A549 treated with RU486 at 1 μM for 4 hours (cell line): ENCODE measurements around the gene SGTA. TPM values are rescaled to one million over a fixed set of nuclear protein-coding genes. Genes with fewer than 3 reads are reported as not detected.

ENCODE experiments used
- total RNA-seq: library from RNA; stranded (reverse); fragments of 200-300 nt; extraction: Qiagen RNA extraction; gene quantifications from 5 replicates; pipeline ENCODE4 v1.2.3, GENCODE V29; 2022; ENCODE audit warnings: low read depth

Gene SGTA
- 57.9 to 80.1 TPM (median 74.5 TPM) in 5 replicates for total RNA-seq

GRCh38 chr19:2782936-2783780 is at the start of gene SGTA:
TSS of gene SGTA (minus strand) at chr19:2783273. CDS start at chr19:2769068, 14,205 bp downstream.

GRCh38 chr19:2819540-2820111 is 36.6 kb upstream of the SGTA start, which contains the start of gene ZNF554:
TSS of gene ZNF554 (plus strand) at chr19:2819868. CDS start at chr19:2820072, 204 bp downstream.

GRCh38 chr19:2785244-2785997 is 2.3 kb upstream of the SGTA start, which contains the start of gene THOP1:
TSS of gene THOP1 (plus strand) at chr19:2785503. CDS start at chr19:2785663, 160 bp downstream.

GRCh38 chr19:2739602-2740313 is 43.3 kb downstream of the SGTA start, which contains the start of gene SLC39A3:
TSS of gene SLC39A3 (minus strand) at chr19:2740017. CDS start at chr19:2737257, 2,760 bp downstream.

GRCh38 chr19:2720777-2721569 is 62.1 kb downstream of the SGTA start, which contains the start of gene DIRAS1:
TSS of gene DIRAS1 (minus strand) at chr19:2721372. CDS start at chr19:2717806, 3,566 bp downstream.

Other genes with a start within 250 kb of the SGTA start
- gene GNG7, start 80.6 kb downstream of the SGTA start, total RNA-seq = 0.05 to 0.14 TPM (median 0.06 TPM) in 4 of 5 replicates, not detected in the other
- 3.0 to 4.6 TPM (median 3.9 TPM) in 5 replicates for gene DIRAS1, start 61.9 kb downstream of the SGTA start, total RNA-seq
- gene SLC39A3, start 43.3 kb downstream of the SGTA start, total RNA-seq = 24.4 to 30.3 TPM (median 29.6 TPM) in 5 replicates
- gene THOP1, start 2.2 kb upstream of the SGTA start, total RNA-seq = 75.6 to 106 TPM (median 98.3 TPM) in 5 replicates
- 1.0 to 1.3 TPM (median 1.2 TPM) in 5 replicates for gene ZNF554, start 36.6 kb upstream of the SGTA start, total RNA-seq
- gene ZNF555, start 58.2 kb upstream of the SGTA start, total RNA-seq = 2.2 to 3.0 TPM (median 2.8 TPM) in 5 replicates
- gene ZNF556, start 84.1 kb upstream of the SGTA start, total RNA-seq = 0.02 to 0.11 TPM (median 0.05 TPM) in 3 of 5 replicates, not detected in the others
- 1.9 to 2.9 TPM (median 2.3 TPM) in 5 replicates for gene ZNF57, start 117.7 kb upstream of the SGTA start, total RNA-seq
- 1.7 to 2.5 TPM (median 2.0 TPM) in 5 replicates for gene ZNF77, start 161.7 kb upstream of the SGTA start, total RNA-seq
- 3.1 to 6.1 TPM (median 5.5 TPM) in 5 replicates for gene TLE6, start 194.3 kb upstream of the SGTA start, total RNA-seq
- gene TLE2, start 246.0 kb upstream of the SGTA start, total RNA-seq = 1.7 to 3.1 TPM (median 3.0 TPM) in 5 replicates